Omental fat pad (tissue), 4 donors: ENCODE data around the gene ANXA4. TPM values are rescaled to one million over a fixed set of nuclear protein-coding genes. Genes with fewer than 3 reads are reported as not detected.

ENCODE experiments used
- ATAC-seq: fragments of 150-250 bp; one replicate; pipeline ENCODE4 v1.9.1; 2016; ENCODE audit warnings: mild to moderate bottlenecking, moderate library complexity; ENCODE audit not compliant: low FRiP score
- DNase-seq: peaks from one replicate; pipeline ENCODE4 v3.0.0-alpha.2; 2019; ENCODE audit warnings: low spot score
- total RNA-seq, 4 donors: library from RNA; depleted of rRNA; stranded (reverse); fragments of >200 nt; gene quantifications; one replicate each; pipeline ENCODE4 v1.1.0, GENCODE V29; 2016
- TF ChIP-seq, protein P1 (sequence below), 3 donors: fragments of 450-650 bp; IDR thresholded peaks; one replicate each; pipeline ENCODE4 v1.5.1; 2016 to 2017; ENCODE audit warnings: antibody characterized with exemption in 3 of 3, mild to moderate bottlenecking in 3 of 3, moderate library complexity in 2 of 3

Gene ANXA4
- total RNA-seq, 4 donors from 2014 or later, result 36.6 to 52.3 (median 40.7) TPM

DNA sequence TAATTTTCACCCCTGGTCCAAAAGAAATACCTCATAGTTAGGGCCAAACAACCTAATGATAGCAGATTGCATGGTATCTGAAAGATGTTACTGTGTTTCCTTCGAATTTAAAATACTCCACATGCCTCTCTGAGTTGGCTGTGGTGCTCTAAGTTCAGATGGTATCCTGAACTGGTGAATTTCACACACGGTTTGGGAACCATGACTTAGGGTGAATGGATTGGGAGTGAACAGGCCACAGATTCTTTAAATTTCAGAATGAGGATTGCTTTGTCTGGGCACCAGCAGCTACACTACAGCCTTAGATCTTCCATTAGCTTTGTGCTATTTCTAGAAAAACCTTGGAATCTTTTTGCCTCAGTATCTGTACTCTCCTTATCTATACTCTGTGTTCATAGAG, 93.7 kb downstream of the ANXA4 start:
- TF ChIP-seq, protein P1, sequence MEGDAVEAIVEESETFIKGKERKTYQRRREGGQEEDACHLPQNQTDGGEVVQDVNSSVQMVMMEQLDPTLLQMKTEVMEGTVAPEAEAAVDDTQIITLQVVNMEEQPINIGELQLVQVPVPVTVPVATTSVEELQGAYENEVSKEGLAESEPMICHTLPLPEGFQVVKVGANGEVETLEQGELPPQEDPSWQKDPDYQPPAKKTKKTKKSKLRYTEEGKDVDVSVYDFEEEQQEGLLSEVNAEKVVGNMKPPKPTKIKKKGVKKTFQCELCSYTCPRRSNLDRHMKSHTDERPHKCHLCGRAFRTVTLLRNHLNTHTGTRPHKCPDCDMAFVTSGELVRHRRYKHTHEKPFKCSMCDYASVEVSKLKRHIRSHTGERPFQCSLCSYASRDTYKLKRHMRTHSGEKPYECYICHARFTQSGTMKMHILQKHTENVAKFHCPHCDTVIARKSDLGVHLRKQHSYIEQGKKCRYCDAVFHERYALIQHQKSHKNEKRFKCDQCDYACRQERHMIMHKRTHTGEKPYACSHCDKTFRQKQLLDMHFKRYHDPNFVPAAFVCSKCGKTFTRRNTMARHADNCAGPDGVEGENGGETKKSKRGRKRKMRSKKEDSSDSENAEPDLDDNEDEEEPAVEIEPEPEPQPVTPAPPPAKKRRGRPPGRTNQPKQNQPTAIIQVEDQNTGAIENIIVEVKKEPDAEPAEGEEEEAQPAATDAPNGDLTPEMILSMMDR (IDR thresholded peaks at IDR 0.05), result no peak
- no peak for DNase-seq
- ATAC-seq, result no peak

DNA sequence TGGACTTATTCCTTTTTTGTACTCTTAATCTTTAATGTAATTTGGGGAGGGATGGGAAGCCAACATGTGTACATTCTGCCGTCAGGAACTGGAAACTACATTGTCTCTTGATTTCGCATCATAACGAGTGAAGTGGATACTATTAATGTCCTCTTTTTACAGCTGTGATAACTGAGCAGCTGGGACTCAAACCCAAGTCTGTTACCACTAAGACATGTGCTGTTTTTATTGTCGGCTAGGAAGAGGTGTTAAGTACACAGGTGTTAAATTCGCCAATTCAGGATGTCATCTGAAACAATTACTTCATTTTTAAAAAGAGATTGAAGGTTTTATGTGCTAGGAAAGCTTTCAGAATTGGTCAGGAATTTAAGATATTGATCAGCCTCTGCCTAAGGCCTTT, 94.4 kb downstream of the ANXA4 start:
- ATAC-seq, result no peak
- no peak for DNase-seq
- TF ChIP-seq, protein P1 (IDR thresholded peaks at IDR 0.05), result no peak

DNA sequence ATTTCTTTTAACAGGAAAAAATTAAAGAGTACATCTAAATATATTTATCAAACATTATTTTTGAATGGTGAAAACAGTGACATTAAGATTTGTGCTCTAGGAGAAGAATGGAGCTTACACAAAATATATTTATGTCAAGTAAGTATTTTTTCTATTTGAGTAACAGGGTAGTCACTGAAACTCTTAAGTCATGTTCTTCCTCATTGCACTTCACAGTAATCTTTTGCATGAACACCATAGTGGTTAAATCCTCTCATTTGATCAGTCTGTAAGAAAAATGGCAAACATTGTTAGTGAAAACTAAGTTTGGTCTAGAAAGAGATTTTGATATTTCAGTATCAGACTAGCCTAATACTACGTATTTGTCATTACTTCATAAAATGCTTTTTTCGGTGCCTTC, 95.6 kb downstream of the ANXA4 start:
- ATAC-seq (no peak), DNase-seq (no peak)

DNA sequence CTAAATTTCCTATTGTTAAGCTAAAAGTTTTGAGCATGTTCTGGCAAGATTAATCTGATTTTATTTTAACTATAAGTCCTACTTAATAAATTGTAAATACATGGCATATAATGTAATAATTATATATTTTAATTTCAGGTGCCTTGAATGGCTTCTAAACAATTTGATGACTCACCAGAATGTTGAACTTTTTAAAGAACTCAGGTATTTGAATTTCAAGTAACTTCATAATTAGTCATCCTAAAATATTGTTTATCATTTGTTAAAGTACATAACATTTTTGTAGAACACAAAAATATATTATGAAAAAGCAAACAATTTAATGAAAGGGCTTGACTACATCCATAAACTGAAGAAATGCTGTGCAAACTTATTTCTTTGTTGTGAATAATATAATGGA, 102.1 kb downstream of the ANXA4 start:
- DNase-seq (no peak), ATAC-seq (no peak)
- TF ChIP-seq, protein P1 (IDR thresholded peaks at IDR 0.05), result no peak

More for the DNA sequence above, 95.6 kb downstream of the ANXA4 start:
- TF ChIP-seq, protein P1 (IDR thresholded peaks at IDR 0.05), result no peak

DNA sequence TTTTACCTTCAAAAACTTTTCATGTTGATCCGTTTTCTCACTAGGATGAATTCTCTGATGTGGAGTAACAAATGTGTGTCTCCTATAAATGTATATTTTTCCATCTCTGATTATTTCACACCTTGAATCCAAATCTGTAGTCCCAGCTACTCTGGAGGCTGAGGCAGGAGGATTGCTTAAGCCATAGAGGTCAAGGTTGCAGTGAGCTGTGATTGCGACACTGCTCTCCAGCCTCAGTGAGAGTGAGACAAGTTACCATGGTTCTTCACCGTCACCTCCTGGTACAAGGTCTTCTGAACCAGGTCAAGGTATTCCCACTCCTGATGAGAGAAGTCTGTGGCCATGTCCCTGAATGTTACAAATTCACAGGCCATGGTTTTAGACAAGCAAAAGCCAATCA, 102.6 kb downstream of the ANXA4 start:
- ATAC-seq, result no peak
- no peak for DNase-seq
- TF ChIP-seq, protein P1 (IDR thresholded peaks at IDR 0.05), result no peak

DNA sequence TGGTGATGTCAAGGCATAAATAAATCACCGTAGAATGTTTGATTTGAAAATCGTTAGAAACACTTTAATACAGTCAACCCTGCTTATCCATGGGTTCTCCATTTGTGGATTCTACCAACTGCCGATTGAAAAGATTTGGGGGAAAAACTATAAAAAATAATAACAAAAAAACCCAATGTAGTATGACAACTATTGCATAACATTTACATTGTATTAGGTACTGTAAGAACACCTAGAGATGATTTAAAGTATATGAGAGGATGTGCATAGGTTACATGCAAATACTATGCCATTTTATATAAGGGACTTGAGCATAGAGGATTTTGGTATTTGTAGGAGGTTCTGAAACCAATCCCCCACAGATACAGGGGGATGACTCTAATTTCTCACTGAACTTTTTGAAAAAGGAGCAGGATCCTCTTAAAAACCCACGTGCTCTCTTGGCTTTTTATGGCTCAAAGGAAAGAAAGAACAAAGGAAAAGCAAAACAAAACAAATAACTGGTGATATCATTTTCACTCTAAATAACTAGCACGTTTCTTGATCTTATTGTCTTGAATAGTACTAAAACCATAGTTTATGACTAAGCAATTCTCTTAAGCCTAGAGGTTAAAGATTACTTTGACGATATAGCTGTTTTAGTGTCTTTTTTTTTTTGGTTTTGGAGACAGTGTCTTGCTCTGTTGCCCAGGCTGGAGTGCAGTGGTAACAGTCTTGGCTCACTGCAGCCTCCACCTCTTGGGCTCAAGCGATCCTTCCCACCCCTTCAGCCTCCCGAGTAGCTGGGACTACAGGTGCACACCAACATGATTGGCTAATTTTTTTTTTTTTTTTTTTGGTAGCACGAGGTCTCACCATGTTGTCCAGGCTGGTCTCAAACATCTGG, 104.5 kb downstream of the ANXA4 start:
- DNase-seq (no peak), ATAC-seq (no peak)
- TF ChIP-seq, protein P1 (IDR thresholded peaks at IDR 0.05), result no peak
